Lower leg skin (tissue), 4 donors: ENCODE measurements around the gene LHX3. TPM values are rescaled to one million over a fixed set of nuclear protein-coding genes. Genes with fewer than 3 reads are reported as not detected.

Source experiments
- DNase-seq, 2 donors: peaks; one replicate each; pipeline ENCODE4 v3.0.0-alpha.2; 2019; ENCODE audit warnings: low spot score in 2 of 2
- H3K4me3 ChIP-seq: fragments of 200-600 bp; sonication (generic); 2 replicates; pipeline ENCODE4 v1.5.1; 2017; ENCODE audit warnings: mild to moderate bottlenecking, low read depth; ENCODE audit not compliant: poor library complexity, severe bottlenecking
- CTCF ChIP-seq, 3 donors: fragments of 450-650 bp; IDR thresholded peaks; one replicate each; pipeline ENCODE4 v1.5.1; 2016; ENCODE audit warnings: antibody characterized with exemption in 3 of 3, mild to moderate bottlenecking in 3 of 3, moderate library complexity in 2 of 3
- POLR2A ChIP-seq, 2 donors: fragments of 450-650 bp; IDR thresholded peaks; one replicate each; pipeline ENCODE4 v1.6.1; 2016 to 2017; ENCODE audit warnings: antibody characterized with exemption in 2 of 2, mild to moderate bottlenecking in 1 of 2, moderate library complexity in 1 of 2
- WGBS, 2 donors: methylation state at CpG; one replicate each; pipeline ENCODE4 v1.1.5; 2018; 5-methylcytosine and 5-hydroxymethylcytosine counted together
- intact Hi-C: fragments of 100-400 bp; cut with DNase I; formaldehyde crosslinking; loops from one replicate; pipeline ENCODE4 v1.15.0; 2023; ENCODE audit warnings: low total_unique reads
- total RNA-seq, 4 donors: library from RNA; depleted of rRNA; stranded (reverse); fragments of >200 nt; gene quantifications; one replicate each; pipeline ENCODE4 v1.1.0, GENCODE V29; 2016

Gene LHX3
- total RNA-seq = under 1 TPM in 1 of 4 donors, not detected in 3; 0.42 TPM

GRCh38 chr9:136204838-136205706 is at the start of gene LHX3:
Gene LHX3 (minus strand): TSS chr9:136205128. CDS start chr9:136205012, 116 bp downstream.
- DNase-seq = no peak
- 4 to 16% methylated on average over 19 to 30 of the region's 70 CpGs for WGBS, 2 donors
- no peak for TF ChIP-seq POLR2A (IDR thresholded peaks at IDR 0.05)
- TF ChIP-seq CTCF (IDR thresholded peaks at IDR 0.05) = no peak
- H3K4me3 ChIP-seq = no peak within 1 kb of the TSS
- intact Hi-C loops = no loop called here

DNA sequence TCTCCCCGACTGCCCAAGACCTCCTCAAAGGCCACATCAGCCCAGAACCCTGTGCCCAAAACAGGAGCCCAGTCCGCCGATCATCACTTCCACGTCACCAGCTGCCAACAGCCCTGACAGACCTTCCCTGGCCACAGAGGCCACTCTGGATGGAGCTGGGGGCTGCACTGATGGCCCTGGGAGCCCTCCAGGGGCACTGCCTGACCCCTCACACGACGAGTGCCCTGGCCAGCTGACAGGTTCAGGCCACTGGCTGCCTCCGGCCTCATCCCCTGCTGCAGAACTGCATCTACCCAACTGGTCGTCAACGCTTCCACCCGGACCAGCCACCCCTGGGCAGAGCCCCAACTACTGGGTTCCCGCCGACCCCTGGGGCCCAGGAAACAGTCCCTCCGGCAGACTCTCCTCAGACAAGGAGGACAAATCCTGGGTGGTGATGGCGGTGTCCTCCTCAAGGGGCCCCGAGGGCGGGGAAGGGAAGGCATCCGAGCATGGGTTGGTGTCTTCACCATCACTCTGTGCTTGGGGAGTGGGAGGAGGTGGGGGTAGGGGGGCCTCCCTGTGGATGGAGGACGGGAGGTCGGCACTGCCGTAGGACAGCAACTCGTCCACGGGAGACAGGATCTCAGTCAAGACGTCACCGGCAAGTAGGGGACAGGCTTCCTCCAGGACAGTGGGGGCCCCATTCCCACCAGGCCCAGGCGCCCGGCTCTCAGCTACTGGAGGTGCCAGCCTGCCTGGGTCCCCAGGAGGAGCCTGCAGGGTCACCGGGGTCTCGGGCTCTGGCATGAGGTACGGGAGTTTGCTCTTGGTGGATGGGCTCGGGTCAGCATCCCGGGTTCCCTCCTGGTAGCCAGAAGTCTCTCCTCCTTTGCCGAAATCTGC is 48.6 kb upstream of the LHX3 start:
- no peak overlapping the region for H3K4me3 ChIP-seq
- 81 to 86% methylated on average over 25 to 27 of the region's 32 CpGs for WGBS, 2 donors
- no peak for DNase-seq
- intact Hi-C loops = no loop called here
- TF ChIP-seq CTCF (IDR thresholded peaks at IDR 0.05) (no peak), POLR2A (IDR thresholded peaks at IDR 0.05) (no peak)

GRCh38 chr9:136252846-136253245 is 47.9 kb upstream of the LHX3 start:
- no peak for DNase-seq
- H3K4me3 ChIP-seq = no peak overlapping the region
- intact Hi-C loops = no loop called here
- no peak for TF ChIP-seq CTCF (IDR thresholded peaks at IDR 0.05)
- TF ChIP-seq POLR2A (IDR thresholded peaks at IDR 0.05) = no peak
- 84 to 87% methylated on average over 8 of the region's 10 CpGs for WGBS, 2 donors

GRCh38 chr9:136252281-136252680 is 47.4 kb upstream of the LHX3 start:
- no peak for DNase-seq
- intact Hi-C loops = no loop called here
- WGBS, 2 donors = 86 to 90% methylated on average over 17 to 18 of the region's 29 CpGs
- no peak overlapping the region for H3K4me3 ChIP-seq
- TF ChIP-seq CTCF (IDR thresholded peaks at IDR 0.05) (no peak), POLR2A (IDR thresholded peaks at IDR 0.05) (no peak)

- TF ChIP-seq POLR2A (IDR thresholded peaks at IDR 0.05) (no peak), CTCF (IDR thresholded peaks at IDR 0.05) (no peak)
- no peak for DNase-seq
- H3K4me3 ChIP-seq = no peak overlapping the region
- 44 to 63% methylated on average over 24 to 25 of the region's 50 CpGs for WGBS, 2 donors
- intact Hi-C loops = no loop called here
Measured at GRCh38 chr9:136251264-136252115, 46.6 kb upstream of the LHX3 start.
